C4-2B (cell line): ENCODE data around the gene ZNF830.

Experiments used
- H3K27ac ChIP-seq: fragments of 450-650 bp; 2 replicates; pipeline ENCODE4 v1.5.1; 2017
- CTCF ChIP-seq: fragments of 450-650 bp; conservative IDR thresholded peaks from 2 replicates; pipeline ENCODE4 v1.5.1; 2017; ENCODE audit warnings: mild to moderate bottlenecking
- ZFX ChIP-seq: fragments of 450-650 bp; IDR thresholded peaks from 2 replicates; pipeline ENCODE4 v1.6.1; 2017

ZNF830 gene

GRCh38 chr17:34958438-34958837 is 2.9 kb upstream of the ZNF830 start:
- no peak for TF ChIP-seq CTCF
- no peak for TF ChIP-seq ZFX
- no peak overlapping the region for H3K27ac ChIP-seq

- TF ChIP-seq ZFX (no peak), CTCF (no peak)
- no peak overlapping the region for H3K27ac ChIP-seq
Measured at GRCh38 chr17:34974179-34974578, 12.8 kb downstream of the ZNF830 start.

- H3K27ac ChIP-seq, result no peak overlapping the region
- TF ChIP-seq CTCF (no peak), ZFX (no peak)
Measured at GRCh38 chr17:34974794-34975785, 13.8 kb downstream of the ZNF830 start.

GRCh38 chr17:34979153-34979552 is 17.8 kb downstream of the ZNF830 start:
- H3K27ac ChIP-seq, result no peak overlapping the region
- TF ChIP-seq ZFX, result no peak
- TF ChIP-seq CTCF, result no peak

- TF ChIP-seq CTCF (no peak), ZFX (no peak)
- peak overlapping the region; percentile 95 for H3K27ac ChIP-seq
Measured at GRCh38 chr17:34979650-34980352, 18.5 kb downstream of the ZNF830 start.

GRCh38 chr17:34980353-34980680 is 19.0 kb downstream of the ZNF830 start, which contains the start of gene LIG3:
TSS of gene LIG3 (plus strand) at chr17:34980512. CDS start at chr17:34983006, 2,494 bp downstream.
- H3K27ac ChIP-seq, result peak within 1 kb of the TSS; percentile 95
- TF ChIP-seq CTCF, result no peak
- no peak for TF ChIP-seq ZFX
